ENCODE data around the gene TXN2.

The TXN2 gene

GRCh38 chr22:36505998-36506635, 24.7 kb upstream of the TXN2 start:
- TF ChIP-seq CTCF (IDR thresholded peaks at IDR 0.05; ENCODE audit: insufficient read depth, low read depth, low read length, missing control alignments) = no peak
- no peak for DNase-seq (ENCODE audit: low read depth)

GRCh38 chr22:36497910-36498665, 16.6 kb upstream of the TXN2 start:
- TF ChIP-seq CTCF (IDR thresholded peaks at IDR 0.05; ENCODE audit: insufficient read depth, low read depth, low read length, missing control alignments) = no peak
- no peak overlapping the region for H3K4me3 ChIP-seq (ENCODE audit: low read length)
- DNase-seq (ENCODE audit: low read depth) = no peak

More at GRCh38 chr22:36505998-36506635, 24.7 kb upstream of the TXN2 start:
- peak overlapping the region; percentile 38 for H3K4me3 ChIP-seq (ENCODE audit: low read length)

GRCh38 chr22:36493690-36494110, 12.3 kb upstream of the TXN2 start:
- DNase-seq (ENCODE audit: low read depth) = no peak
- TF ChIP-seq CTCF (IDR thresholded peaks at IDR 0.05; ENCODE audit: insufficient read depth, low read depth, low read length, missing control alignments) = no peak
- no peak overlapping the region for H3K4me3 ChIP-seq (ENCODE audit: low read length)

GRCh38 chr22:36492109-36492508, 10.7 kb upstream of the TXN2 start:
- TF ChIP-seq CTCF (IDR thresholded peaks at IDR 0.05; ENCODE audit: insufficient read depth, low read depth, low read length, missing control alignments) = no peak
- DNase-seq (ENCODE audit: low read depth) = no peak
- no peak overlapping the region for H3K4me3 ChIP-seq (ENCODE audit: low read length)

GRCh38 chr22:36491155-36491554, 9.7 kb upstream of the TXN2 start:
- TF ChIP-seq CTCF (IDR thresholded peaks at IDR 0.05; ENCODE audit: insufficient read depth, low read depth, low read length, missing control alignments) = no peak
- peak; percentile 44 for DNase-seq (ENCODE audit: low read depth)
- H3K4me3 ChIP-seq (ENCODE audit: low read length) = no peak overlapping the region

- DNase-seq (ENCODE audit: low read depth) = peak; percentile 63
- peak; percentile 55 for TF ChIP-seq CTCF (IDR thresholded peaks at IDR 0.05; ENCODE audit: insufficient read depth, low read depth, low read length, missing control alignments)
- no peak overlapping the region for H3K4me3 ChIP-seq (ENCODE audit: low read length)
Measured at GRCh38 chr22:36486619-36487384, 5.4 kb upstream of the TXN2 start.

All from epithelial cell of esophagus (primary cell).